ENCODE results near the gene ZNF607.

GRCh38 chr19:37719111-37719926 is at the start of gene ZNF607:
- no peak for TF ChIP-seq NANOG (IDR thresholded peaks at IDR 0.05; ENCODE audit: borderline replicate concordance)
- TF ChIP-seq CTCF (conservative IDR thresholded peaks at IDR 0.05; ENCODE audit: low read depth in 2 of 2) = peak; percentile 67 to 71
- TF ChIP-seq ZNF114 (CRISPR knock-in tag; IDR thresholded peaks at IDR 0.05) = no peak
- no peak for TF ChIP-seq EZH2 (IDR thresholded peaks at IDR 0.05; ENCODE audit: low read depth, unreplicated experiment)
- TF ChIP-seq EZH2phosphoT487 (IDR thresholded peaks at IDR 0.05; ENCODE audit: unreplicated experiment) = no peak
- peak; percentile 95 for TF ChIP-seq POLR2AphosphoS5 (IDR thresholded peaks at IDR 0.05; ENCODE audit: low read depth)
- TF ChIP-seq ZNF331 (CRISPR knock-in tag; IDR thresholded peaks at IDR 0.05; ENCODE audit: low read depth) = no peak
- TF ChIP-seq, protein P1, sequence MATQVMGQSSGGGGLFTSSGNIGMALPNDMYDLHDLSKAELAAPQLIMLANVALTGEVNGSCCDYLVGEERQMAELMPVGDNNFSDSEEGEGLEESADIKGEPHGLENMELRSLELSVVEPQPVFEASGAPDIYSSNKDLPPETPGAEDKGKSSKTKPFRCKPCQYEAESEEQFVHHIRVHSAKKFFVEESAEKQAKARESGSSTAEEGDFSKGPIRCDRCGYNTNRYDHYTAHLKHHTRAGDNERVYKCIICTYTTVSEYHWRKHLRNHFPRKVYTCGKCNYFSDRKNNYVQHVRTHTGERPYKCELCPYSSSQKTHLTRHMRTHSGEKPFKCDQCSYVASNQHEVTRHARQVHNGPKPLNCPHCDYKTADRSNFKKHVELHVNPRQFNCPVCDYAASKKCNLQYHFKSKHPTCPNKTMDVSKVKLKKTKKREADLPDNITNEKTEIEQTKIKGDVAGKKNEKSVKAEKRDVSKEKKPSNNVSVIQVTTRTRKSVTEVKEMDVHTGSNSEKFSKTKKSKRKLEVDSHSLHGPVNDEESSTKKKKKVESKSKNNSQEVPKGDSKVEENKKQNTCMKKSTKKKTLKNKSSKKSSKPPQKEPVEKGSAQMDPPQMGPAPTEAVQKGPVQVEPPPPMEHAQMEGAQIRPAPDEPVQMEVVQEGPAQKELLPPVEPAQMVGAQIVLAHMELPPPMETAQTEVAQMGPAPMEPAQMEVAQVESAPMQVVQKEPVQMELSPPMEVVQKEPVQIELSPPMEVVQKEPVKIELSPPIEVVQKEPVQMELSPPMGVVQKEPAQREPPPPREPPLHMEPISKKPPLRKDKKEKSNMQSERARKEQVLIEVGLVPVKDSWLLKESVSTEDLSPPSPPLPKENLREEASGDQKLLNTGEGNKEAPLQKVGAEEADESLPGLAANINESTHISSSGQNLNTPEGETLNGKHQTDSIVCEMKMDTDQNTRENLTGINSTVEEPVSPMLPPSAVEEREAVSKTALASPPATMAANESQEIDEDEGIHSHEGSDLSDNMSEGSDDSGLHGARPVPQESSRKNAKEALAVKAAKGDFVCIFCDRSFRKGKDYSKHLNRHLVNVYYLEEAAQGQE (IDR thresholded peaks at IDR 0.05; ENCODE audit: unreplicated experiment) = no peak
- TF ChIP-seq STAT1 (IDR thresholded peaks at IDR 0.05; ENCODE audit: unreplicated experiment) = no peak
- TF ChIP-seq JUNB (IDR thresholded peaks at IDR 0.05; ENCODE audit: unreplicated experiment) = no peak
- 0 out of 2 replicates have a peak, but pooled peaks have one; percentile 21 for TF ChIP-seq CREB1 (CRISPR knock-in tag; IDR thresholded peaks at IDR 0.05; ENCODE audit: low read depth)

Measured in GM23338 (cell line).